ENCODE data around the gene OAF. TPM values are rescaled to one million over a fixed set of nuclear protein-coding genes. Genes with fewer than 3 reads are reported as not detected.

OAF gene
- total RNA-seq, 4 donors from 2014 or later, result 25.6 to 39.4 (median 32.5) TPM

DNA sequence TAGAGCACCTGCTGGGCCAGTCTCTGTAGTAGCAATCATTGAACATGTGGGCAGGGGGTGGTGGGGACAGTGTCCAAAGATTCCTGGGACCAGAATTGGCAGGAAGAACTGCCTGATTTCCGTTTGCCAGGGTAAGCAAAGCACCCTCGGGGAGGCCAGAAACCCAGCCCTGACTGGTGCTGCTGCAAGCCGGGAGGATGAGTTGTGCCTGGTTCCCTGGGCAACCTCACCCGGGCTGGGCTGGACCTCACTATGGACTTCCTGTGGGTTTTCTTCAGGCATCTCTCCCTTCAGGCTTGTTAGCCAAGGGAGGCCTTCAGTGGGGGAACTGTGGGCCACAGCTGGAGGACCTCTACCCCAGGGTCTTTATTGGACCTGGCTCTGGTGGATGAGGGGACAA, 21.1 kb downstream of the OAF start:
- TF ChIP-seq, protein P1, sequence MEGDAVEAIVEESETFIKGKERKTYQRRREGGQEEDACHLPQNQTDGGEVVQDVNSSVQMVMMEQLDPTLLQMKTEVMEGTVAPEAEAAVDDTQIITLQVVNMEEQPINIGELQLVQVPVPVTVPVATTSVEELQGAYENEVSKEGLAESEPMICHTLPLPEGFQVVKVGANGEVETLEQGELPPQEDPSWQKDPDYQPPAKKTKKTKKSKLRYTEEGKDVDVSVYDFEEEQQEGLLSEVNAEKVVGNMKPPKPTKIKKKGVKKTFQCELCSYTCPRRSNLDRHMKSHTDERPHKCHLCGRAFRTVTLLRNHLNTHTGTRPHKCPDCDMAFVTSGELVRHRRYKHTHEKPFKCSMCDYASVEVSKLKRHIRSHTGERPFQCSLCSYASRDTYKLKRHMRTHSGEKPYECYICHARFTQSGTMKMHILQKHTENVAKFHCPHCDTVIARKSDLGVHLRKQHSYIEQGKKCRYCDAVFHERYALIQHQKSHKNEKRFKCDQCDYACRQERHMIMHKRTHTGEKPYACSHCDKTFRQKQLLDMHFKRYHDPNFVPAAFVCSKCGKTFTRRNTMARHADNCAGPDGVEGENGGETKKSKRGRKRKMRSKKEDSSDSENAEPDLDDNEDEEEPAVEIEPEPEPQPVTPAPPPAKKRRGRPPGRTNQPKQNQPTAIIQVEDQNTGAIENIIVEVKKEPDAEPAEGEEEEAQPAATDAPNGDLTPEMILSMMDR (IDR thresholded peaks at IDR 0.05; ENCODE audit: low read depth), result no peak

DNA sequence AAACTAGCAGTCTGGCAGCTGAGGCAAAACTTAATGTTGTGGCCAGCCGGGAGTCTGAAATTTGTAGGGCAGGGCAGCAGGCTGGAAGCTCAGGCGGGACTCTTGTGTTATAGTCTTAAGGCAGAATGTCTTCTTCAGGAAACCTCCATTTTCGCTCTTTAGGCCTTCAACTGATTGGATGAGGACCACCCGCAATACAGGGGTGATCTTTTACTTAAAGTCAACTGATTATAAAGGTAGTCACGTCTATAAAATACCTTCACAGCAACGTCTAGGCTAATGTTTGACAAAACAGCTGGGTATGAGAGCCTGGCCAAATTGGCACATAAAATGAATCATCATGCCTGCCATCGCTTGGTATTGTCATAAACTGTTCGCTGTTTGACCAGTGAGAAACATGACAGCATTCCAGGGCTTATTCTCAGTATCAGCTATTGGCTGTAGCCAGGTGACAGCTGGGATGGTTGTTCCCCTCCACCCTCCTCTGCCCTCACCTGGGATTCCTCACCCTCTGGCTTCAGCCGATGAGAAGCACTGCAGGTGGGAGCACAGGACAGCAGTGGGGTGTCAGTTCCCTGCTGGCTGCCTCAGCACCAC, 22.5 kb downstream of the OAF start:
- TF ChIP-seq, protein P1 (IDR thresholded peaks at IDR 0.05; ENCODE audit: low read depth), result no peak

DNA sequence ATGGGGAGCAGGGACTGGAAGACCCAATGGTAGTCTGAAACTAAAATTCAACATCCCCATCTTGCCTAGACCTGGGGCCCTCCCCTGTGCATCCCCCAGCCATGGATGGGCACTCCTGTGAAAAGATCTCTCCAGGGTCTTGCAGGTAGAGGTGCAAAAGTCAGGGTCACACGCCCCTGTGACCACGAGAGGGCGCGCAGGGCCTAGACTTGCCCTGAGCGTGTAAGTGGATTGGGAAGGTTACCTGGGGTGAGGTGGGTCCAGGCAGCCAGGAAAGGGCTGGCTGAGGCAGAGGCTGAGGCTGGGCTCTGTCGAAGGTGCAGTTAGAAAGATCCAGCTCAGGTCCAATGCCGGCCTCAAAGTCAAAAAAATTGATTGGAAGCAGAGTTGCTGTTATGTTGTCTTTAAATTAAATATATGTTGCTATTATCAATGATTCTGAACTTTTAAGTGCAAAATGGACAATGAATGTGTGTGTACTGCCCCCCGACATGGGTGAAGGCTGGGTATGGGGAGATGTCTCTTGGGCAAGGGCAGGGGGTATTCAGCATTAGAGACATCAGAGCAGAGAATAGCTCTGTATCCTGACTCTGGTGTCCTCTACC, 24.3 kb downstream of the OAF start:
- TF ChIP-seq, protein P1 (IDR thresholded peaks at IDR 0.05; ENCODE audit: low read depth), result no peak

DNA sequence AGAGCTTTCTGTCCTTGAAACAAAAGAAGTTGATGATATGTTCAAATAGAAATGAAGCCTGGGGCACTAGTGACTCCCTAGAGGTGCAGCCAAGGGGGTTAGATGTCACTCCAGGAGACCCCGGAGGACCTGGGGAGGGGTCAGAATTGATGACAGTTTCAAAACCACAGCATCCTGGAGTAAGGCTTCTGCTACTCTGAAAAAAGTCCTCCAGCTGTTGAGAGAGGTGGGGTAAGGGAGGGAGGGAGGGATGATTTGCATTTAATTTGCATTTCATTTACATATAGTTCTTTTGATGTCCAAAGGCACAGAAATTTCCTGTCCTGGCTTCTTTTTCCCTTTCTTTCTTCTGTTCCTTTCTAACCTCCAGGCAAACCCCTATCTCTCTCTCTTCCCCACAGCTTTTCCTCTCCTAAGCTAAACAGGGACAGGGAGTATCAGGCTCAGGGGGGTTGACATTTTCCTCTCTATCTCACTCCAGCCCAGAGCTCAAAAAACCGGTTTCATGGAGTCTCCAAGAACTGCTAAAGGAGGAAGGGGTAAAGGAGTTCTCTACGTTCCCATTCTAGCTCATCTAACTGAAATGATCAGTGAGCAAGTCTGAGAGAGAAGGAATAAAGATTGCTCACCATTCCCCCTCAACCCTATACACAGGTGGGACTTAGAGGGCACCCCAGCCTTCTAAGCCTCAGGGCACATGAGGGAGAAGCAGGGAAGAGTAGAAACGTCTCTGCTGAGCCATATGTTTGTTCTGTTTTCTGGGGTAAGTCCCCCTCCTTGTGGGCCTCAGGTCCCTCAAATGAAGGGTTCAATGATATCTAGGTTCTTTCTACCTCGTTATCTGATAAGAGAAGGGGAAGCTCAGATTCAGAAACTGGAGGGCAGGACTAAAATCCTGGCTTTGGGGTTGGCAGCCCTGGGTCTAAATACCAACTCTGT, 25.6 kb downstream of the OAF start:
- TF ChIP-seq, protein P1 (IDR thresholded peaks at IDR 0.05; ENCODE audit: low read depth), result no peak

DNA sequence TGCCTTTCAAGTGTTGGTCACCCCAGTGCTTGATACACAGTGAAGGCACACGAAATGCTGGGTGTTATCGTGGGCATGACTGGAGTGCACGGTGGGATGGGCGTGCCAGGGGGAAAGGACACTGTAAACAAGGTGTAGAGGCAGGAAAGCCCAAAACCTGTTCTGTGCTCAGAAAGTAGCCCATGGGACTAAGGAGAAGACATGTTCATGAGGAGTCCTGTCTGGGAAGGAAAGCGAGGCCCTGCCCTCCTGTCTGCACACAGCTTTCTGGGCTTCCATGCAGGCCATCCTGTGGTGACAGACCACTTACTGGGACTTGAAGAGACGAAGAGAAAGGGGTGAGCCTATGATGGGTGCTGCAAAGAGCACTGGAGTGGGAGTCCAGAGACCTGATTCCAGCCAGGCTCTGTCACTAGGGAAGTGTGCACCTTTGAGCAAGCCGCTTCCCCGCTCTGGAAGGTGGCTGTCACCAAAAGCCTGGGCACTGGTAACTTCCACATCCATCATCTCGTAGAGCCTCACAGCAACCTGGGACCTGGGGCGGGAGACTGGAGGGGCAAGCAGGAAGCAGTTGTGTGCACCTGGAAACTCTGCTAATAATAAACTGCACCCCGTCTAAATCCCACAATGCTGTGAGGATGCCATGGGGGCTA, 28.3 kb downstream of the OAF start:
- TF ChIP-seq, protein P1 (IDR thresholded peaks at IDR 0.05; ENCODE audit: low read depth), result no peak

DNA sequence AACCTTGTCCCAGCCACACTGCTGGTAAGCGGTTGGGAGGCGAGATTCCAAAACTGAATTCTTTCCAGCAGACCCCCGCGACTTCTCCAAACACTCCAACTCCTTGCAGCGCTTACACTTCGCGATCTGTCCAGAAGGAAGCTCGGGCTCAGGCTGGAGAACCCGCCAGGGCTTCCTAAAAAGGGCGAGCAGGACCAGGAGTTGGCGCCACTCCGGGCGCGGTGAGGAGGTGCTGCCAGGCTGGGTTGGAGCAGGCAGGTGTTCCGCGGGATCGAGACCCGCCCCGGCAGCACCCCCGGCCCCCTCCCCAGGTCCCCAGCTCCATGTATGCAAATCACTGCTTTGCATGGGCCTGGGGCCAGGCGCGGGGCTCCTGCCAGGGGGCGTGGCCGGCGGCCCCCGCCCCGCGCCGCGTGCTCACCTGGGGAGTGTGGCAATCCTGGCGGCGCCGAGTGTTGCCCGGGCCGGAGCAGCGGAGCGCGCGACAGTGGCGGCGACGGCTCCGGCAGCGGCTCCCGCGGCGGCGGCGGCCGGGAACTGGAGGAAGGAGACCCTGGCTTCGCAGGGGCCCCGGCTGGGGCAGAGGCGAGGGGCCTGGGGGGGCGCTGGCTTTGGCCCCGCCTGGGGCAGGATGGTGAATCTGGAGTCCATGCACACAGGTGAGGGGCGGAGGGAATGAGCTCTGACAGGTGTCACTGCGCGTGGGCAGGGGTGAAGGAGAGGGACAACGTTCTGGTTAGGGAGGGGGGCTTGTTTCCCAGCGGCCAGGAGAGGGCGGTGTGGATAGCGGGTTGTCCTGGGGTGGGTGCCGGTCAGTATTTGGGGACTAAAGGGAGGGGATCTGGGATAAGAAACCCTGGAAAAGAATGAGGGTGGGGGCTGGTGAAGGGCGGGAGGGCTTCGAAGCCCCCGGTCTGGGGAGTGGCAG, 29.1 kb downstream of the OAF start, which contains the start of gene POU2F3:
Gene POU2F3 (plus strand): TSS at position 428 of the 928 bp plus-strand sequence. CDS start 204 bp downstream, at position 632.
- TF ChIP-seq, protein P1 (IDR thresholded peaks at IDR 0.05; ENCODE audit: low read depth), result no peak

All from subcutaneous adipose tissue (tissue), 4 donors.